Liver (tissue), 3 donors: ENCODE measurements around the gene RBKS.

ENCODE experiments used
- ATF3 ChIP-seq: IDR thresholded peaks from 2 replicates; pipeline ENCODE4 v1.6.1; 2016; ENCODE audit warnings: antibody characterized with exemption
- CTCF ChIP-seq: fragments of 150-350 bp; IDR thresholded peaks from 2 replicates; pipeline ENCODE4 v1.5.1; 2017; ENCODE audit warnings: improper control_type of control experiment, low read depth, low read length; ENCODE audit not compliant: missing input control
- EGR1 ChIP-seq, 2 donors: IDR thresholded peaks; 2 replicates each; pipeline ENCODE4 v1.6.1; 2016 to 2018; ENCODE audit warnings: antibody characterized with exemption in 2 of 2, low read depth in 2 of 2
- FOXA1 ChIP-seq: IDR thresholded peaks from 2 replicates; pipeline ENCODE4 v1.6.1; 2016; ENCODE audit warnings: antibody characterized with exemption
- HNF4G ChIP-seq: IDR thresholded peaks from 2 replicates; pipeline ENCODE4 v1.6.1; 2016; ENCODE audit warnings: antibody characterized with exemption
- JUND ChIP-seq, 2 donors: IDR thresholded peaks; 2 replicates each; pipeline ENCODE4 v1.6.1; 2016; ENCODE audit warnings: antibody characterized with exemption in 2 of 2
- MAX ChIP-seq: IDR thresholded peaks from 2 replicates; pipeline ENCODE4 v1.6.1; 2016; ENCODE audit warnings: antibody characterized with exemption
- RAD21 ChIP-seq, 2 donors: IDR thresholded peaks; 2 replicates each; pipeline ENCODE4 v1.6.1; 2016; ENCODE audit warnings: antibody characterized with exemption in 2 of 2, mild to moderate bottlenecking in 2 of 2
- REST ChIP-seq: IDR thresholded peaks from 2 replicates; pipeline ENCODE4 v1.6.1; 2016; ENCODE audit warnings: antibody characterized with exemption, mild to moderate bottlenecking
- SP1 ChIP-seq: IDR thresholded peaks from 2 replicates; pipeline ENCODE4 v1.6.1; 2018; ENCODE audit warnings: antibody characterized with exemption, mild to moderate bottlenecking
- TAF1 ChIP-seq: conservative IDR thresholded peaks from 2 replicates; pipeline ENCODE4 v1.6.1; 2016; ENCODE audit warnings: antibody characterized with exemption, mild to moderate bottlenecking
- YY1 ChIP-seq: IDR thresholded peaks from 2 replicates; pipeline ENCODE4 v1.6.1; 2016; ENCODE audit warnings: antibody characterized with exemption, mild to moderate bottlenecking
- ZBTB33 ChIP-seq: IDR thresholded peaks from 2 replicates; pipeline ENCODE4 v1.6.1; 2016; ENCODE audit warnings: antibody characterized with exemption
- donor health status: healthy.
- donor health status: healthy.

GRCh38 chr2:27823569-27823968, 66.6 kb downstream of the RBKS start:
- TF ChIP-seq CTCF: no peak
- no peak for TF ChIP-seq ZBTB33
- TF ChIP-seq JUND (IDR thresholded peaks at IDR 0.05): no peak
- no peak for TF ChIP-seq SP1
- no peak for TF ChIP-seq FOXA1
- TF ChIP-seq ATF3: no peak
- TF ChIP-seq YY1: no peak
- TF ChIP-seq RAD21 (IDR thresholded peaks at IDR 0.05): peak in 1 of 2 donors; percentile 11
- TF ChIP-seq REST: no peak
- TF ChIP-seq TAF1: no peak
- no peak for TF ChIP-seq MAX
- no peak for TF ChIP-seq HNF4G
- TF ChIP-seq EGR1 (IDR thresholded peaks at IDR 0.05; ENCODE audit: low read depth in 2 of 2): no peak
